COLO668 (cell line): ENCODE data around the gene INHBE.

Experiments
- DNase-seq: peaks from one replicate; lab custom pipeline; 2025; ENCODE audit not compliant: unreplicated experiment; lab: John Stamatoyannopoulos, UW

The INHBE gene

GRCh38 chr12:57460841-57461275, 5.8 kb downstream of the INHBE start:
- no peak for DNase-seq

- peak; percentile 7 for DNase-seq
Observed at GRCh38 chr12:57461276-57461916, 6.3 kb downstream of the INHBE start.

GRCh38 chr12:57461917-57462250, 6.8 kb downstream of the INHBE start:
- no peak for DNase-seq

GRCh38 chr12:57462251-57462911, 7.3 kb downstream of the INHBE start:
- DNase-seq: peak; percentile 80

GRCh38 chr12:57462912-57463253, 7.8 kb downstream of the INHBE start:
- DNase-seq: no peak

- no peak for DNase-seq
Observed at GRCh38 chr12:57464569-57464968, 9.5 kb downstream of the INHBE start.

- no peak for DNase-seq
Observed at GRCh38 chr12:57465030-57465746, 10.1 kb downstream of the INHBE start.

- no peak for DNase-seq
Observed at GRCh38 chr12:57465747-57466505, 10.8 kb downstream of the INHBE start.

GRCh38 chr12:57467212-57467874, 12.2 kb downstream of the INHBE start:
- no peak for DNase-seq

- DNase-seq: no peak
Observed at GRCh38 chr12:57467915-57468314, 12.8 kb downstream of the INHBE start.

- no peak for DNase-seq
Observed at GRCh38 chr12:57469296-57470164, 14.4 kb downstream of the INHBE start.

GRCh38 chr12:57470286-57470969, 15.3 kb downstream of the INHBE start:
- no peak for DNase-seq

GRCh38 chr12:57470970-57471656, 16.0 kb downstream of the INHBE start:
- DNase-seq: no peak

GRCh38 chr12:57471661-57472060, 16.6 kb downstream of the INHBE start:
- DNase-seq: no peak

- DNase-seq: no peak
Observed at GRCh38 chr12:57472391-57472790, 17.3 kb downstream of the INHBE start.

GRCh38 chr12:57473392-57473791, 18.3 kb downstream of the INHBE start:
- no peak for DNase-seq

- DNase-seq: no peak
Observed at GRCh38 chr12:57473886-57474285, 18.8 kb downstream of the INHBE start.

GRCh38 chr12:57474430-57474829, 19.3 kb downstream of the INHBE start:
- no peak for DNase-seq

- no peak for DNase-seq
Observed at GRCh38 chr12:57474862-57475261, 19.8 kb downstream of the INHBE start.
